Measurements from ENCODE around the gene RASIP1.

DNA sequence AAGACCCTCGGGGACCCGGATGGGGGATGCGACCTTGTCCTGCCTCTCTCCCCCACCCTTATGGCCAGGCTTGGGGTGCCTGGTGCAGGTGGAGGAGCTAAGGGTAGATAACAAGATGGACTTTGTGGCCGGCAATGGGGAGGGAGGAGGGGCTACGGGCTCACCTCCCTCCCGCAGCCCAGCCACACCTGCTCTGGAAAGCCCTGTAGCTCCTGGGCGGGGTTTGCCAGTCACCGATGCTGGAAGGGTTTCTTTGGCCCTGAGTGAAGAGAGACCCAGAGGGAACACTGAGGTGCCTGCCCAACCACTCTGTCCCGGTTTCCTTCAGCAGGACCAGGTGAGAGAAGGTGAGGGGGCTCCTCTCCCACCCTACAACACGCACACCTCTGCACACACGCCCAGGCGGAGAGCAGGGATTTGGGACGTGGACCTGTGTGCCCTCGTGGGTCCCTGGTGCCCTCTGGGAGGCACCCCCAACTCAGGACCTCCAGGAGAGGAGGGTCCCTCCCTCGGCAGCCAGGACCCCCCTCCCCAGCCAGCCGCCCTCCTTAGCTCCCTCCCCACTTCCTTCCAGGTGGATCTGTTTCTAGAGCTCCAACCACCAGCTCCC is 44.6 kb downstream of the RASIP1 start, which contains the start of gene FUT2:
- TF ChIP-seq, protein P1, sequence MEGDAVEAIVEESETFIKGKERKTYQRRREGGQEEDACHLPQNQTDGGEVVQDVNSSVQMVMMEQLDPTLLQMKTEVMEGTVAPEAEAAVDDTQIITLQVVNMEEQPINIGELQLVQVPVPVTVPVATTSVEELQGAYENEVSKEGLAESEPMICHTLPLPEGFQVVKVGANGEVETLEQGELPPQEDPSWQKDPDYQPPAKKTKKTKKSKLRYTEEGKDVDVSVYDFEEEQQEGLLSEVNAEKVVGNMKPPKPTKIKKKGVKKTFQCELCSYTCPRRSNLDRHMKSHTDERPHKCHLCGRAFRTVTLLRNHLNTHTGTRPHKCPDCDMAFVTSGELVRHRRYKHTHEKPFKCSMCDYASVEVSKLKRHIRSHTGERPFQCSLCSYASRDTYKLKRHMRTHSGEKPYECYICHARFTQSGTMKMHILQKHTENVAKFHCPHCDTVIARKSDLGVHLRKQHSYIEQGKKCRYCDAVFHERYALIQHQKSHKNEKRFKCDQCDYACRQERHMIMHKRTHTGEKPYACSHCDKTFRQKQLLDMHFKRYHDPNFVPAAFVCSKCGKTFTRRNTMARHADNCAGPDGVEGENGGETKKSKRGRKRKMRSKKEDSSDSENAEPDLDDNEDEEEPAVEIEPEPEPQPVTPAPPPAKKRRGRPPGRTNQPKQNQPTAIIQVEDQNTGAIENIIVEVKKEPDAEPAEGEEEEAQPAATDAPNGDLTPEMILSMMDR (conservative IDR thresholded peaks at IDR 0.05; ENCODE audit: low read length) = no peak
- TF ChIP-seq EZH2phosphoT487 (IDR thresholded peaks at IDR 0.05; ENCODE audit: borderline replicate concordance) = no peak

Measured in Loucy (cell line).